H9 (cell line): ENCODE results near the gene FBXL22. TPM values are rescaled to one million over a fixed set of nuclear protein-coding genes. Genes with fewer than 3 reads are reported as not detected.

Experiments
- DNase-seq: peaks from one replicate; pipeline ENCODE4 v3.0.0-alpha.2; 2017
- H2AFZ ChIP-seq: one replicate; pipeline ENCODE4 v1.6.1; 2013; ENCODE audit warnings: mild to moderate bottlenecking, low read length, control low read depth, moderate library complexity
- H2AK5ac ChIP-seq: 2 replicates; pipeline ENCODE4 v1.6.1; 2013; ENCODE audit warnings: low read length, control low read depth, mixed read lengths; ENCODE audit not compliant: insufficient read length
- H2BK120ac ChIP-seq: one replicate; pipeline ENCODE4 v1.6.1; 2013; ENCODE audit warnings: low read depth, mild to moderate bottlenecking, low read length, control low read depth, inconsistent platforms; ENCODE audit not compliant: poor library complexity, severe bottlenecking
- H2BK12ac ChIP-seq: 2 replicates; pipeline ENCODE4 v1.6.1; 2013; ENCODE audit warnings: low read length, control low read depth, mixed read lengths, low read depth; ENCODE audit not compliant: insufficient read length
- H2BK15ac ChIP-seq: 2 replicates; pipeline ENCODE4 v1.6.1; 2013; ENCODE audit warnings: low read depth, low read length, control low read depth
- H2BK20ac ChIP-seq: one replicate; pipeline ENCODE4 v1.6.1; 2013; ENCODE audit warnings: low read depth, mild to moderate bottlenecking, low read length, control low read depth, inconsistent platforms; ENCODE audit not compliant: poor library complexity, severe bottlenecking
- H2BK5ac ChIP-seq: 2 replicates; pipeline ENCODE4 v1.6.1; 2013; ENCODE audit warnings: low read length, control low read depth, mixed read lengths; ENCODE audit not compliant: insufficient read length
- H3K14ac ChIP-seq: 2 replicates; pipeline ENCODE4 v1.6.1; 2013; ENCODE audit warnings: low read length, control low read depth; ENCODE audit not compliant: insufficient read depth
- H3K18ac ChIP-seq: 2 replicates; pipeline ENCODE4 v1.6.1; 2013; ENCODE audit warnings: low read depth, mild to moderate bottlenecking, mixed read lengths, low read length, control low read depth; ENCODE audit not compliant: insufficient read length
- H3K23ac ChIP-seq: 2 replicates; pipeline ENCODE4 v1.6.1; 2013; ENCODE audit warnings: low read length, control low read depth, mixed read lengths, low read depth; ENCODE audit not compliant: insufficient read length
- H3K23me2 ChIP-seq: 2 replicates; pipeline ENCODE4 v1.6.1; 2013; ENCODE audit warnings: low read depth, mild to moderate bottlenecking, mixed read lengths, low read length, control low read depth; ENCODE audit not compliant: insufficient read length, poor library complexity, severe bottlenecking
- H3K27ac ChIP-seq: 2 replicates; pipeline ENCODE4 v1.5.1; 2013; ENCODE audit warnings: low read length, control low read depth, mixed read lengths, low read depth; ENCODE audit not compliant: insufficient read length
- H3K27me3 ChIP-seq: 2 replicates; pipeline ENCODE4 v1.6.1; 2013; ENCODE audit warnings: low read length, control low read depth, inconsistent platforms; ENCODE audit not compliant: insufficient read depth
- H3K4ac ChIP-seq: 2 replicates; pipeline ENCODE4 v1.6.1; 2013; ENCODE audit warnings: low read depth, mild to moderate bottlenecking, control low read depth, inconsistent platforms, low read length, moderate library complexity
- H3K4me1 ChIP-seq: 2 replicates; pipeline ENCODE4 v1.6.1; 2013; ENCODE audit warnings: low read length, control low read depth, inconsistent platforms; ENCODE audit not compliant: insufficient read depth
- H3K4me2 ChIP-seq: 2 replicates; pipeline ENCODE4 v1.6.1; 2013; ENCODE audit warnings: low read length, control low read depth, mixed read lengths; ENCODE audit not compliant: insufficient read length, insufficient read depth
- H3K56ac ChIP-seq: 2 replicates; pipeline ENCODE4 v1.6.1; 2013; ENCODE audit warnings: low read depth, mild to moderate bottlenecking, mixed read lengths, low read length, control low read depth; ENCODE audit not compliant: insufficient read length
- H3K79me1 ChIP-seq: 2 replicates; pipeline ENCODE4 v1.6.1; 2013; ENCODE audit warnings: low read depth, mild to moderate bottlenecking, moderate library complexity, low read length, control low read depth, inconsistent platforms; ENCODE audit not compliant: insufficient read depth, poor library complexity, severe bottlenecking
- H3K79me2 ChIP-seq: 2 replicates; pipeline ENCODE4 v1.6.1; 2013; ENCODE audit warnings: low read length, control low read depth, inconsistent platforms; ENCODE audit not compliant: insufficient read depth
- H3K9ac ChIP-seq: 2 replicates; pipeline ENCODE4 v1.6.1; 2013; ENCODE audit warnings: low read length, control low read depth, mixed read lengths; ENCODE audit not compliant: insufficient read length; ENCODE audit errors: extremely low read depth
- H3K9me3 ChIP-seq: one replicate; pipeline ENCODE4 v1.6.1; 2013; ENCODE audit warnings: low read depth, low read length, inconsistent platforms; ENCODE audit not compliant: control insufficient read depth
- H3T11ph ChIP-seq: one replicate; pipeline ENCODE4 v1.6.1; 2013; ENCODE audit warnings: mild to moderate bottlenecking, low read length, control low read depth, inconsistent platforms
- H4K20me1 ChIP-seq: one replicate; pipeline ENCODE4 v1.6.1; 2013; ENCODE audit not compliant: control insufficient read depth, insufficient read length, insufficient read depth
- H4K5ac ChIP-seq: 2 replicates; pipeline ENCODE4 v1.6.1; 2013; ENCODE audit warnings: low read depth, mild to moderate bottlenecking, mixed read lengths, low read length, control low read depth; ENCODE audit not compliant: insufficient read length
- H4K8ac ChIP-seq: replicated peaks from 2 replicates; pipeline ENCODE4 v1.6.1; 2013; ENCODE audit warnings: low read length, control low read depth, mixed read lengths, low read depth; ENCODE audit not compliant: insufficient read length
- H4K91ac ChIP-seq: 2 replicates; pipeline ENCODE4 v1.6.1; 2013; ENCODE audit warnings: low read depth, mild to moderate bottlenecking, moderate library complexity, mixed read lengths, low read length, control low read depth; ENCODE audit not compliant: insufficient read length
- H3K27ac Mint-ChIP-seq, 3 experiments: 2 replicates in 2 of 3; 3 replicates in 1 of 3; pipeline ENCODE4 v1.8.0; 2020 to 2021; ENCODE audit warnings: mixed read lengths in 3 of 3, mild to moderate bottlenecking in 1 of 3, moderate library complexity in 1 of 3
- H3K27me3 Mint-ChIP-seq: 2 replicates; pipeline ENCODE4 v1.8.0; 2021; ENCODE audit warnings: low read depth, mild to moderate bottlenecking, moderate library complexity, mixed read lengths
- H3K36me3 Mint-ChIP-seq, 3 experiments: 2 replicates in 2 of 3; 3 replicates in 1 of 3; pipeline ENCODE4 v1.8.0; 2020 to 2021; ENCODE audit warnings: low read depth in 3 of 3, mixed read lengths in 3 of 3; ENCODE audit not compliant: insufficient read depth in 1 of 3
- H3K4me1 Mint-ChIP-seq, 2 experiments: 2 replicates each; pipeline ENCODE4 v1.8.0; 2020; ENCODE audit warnings: mixed read lengths in 2 of 2
- H3K4me3 Mint-ChIP-seq, 2 experiments: 2 replicates in 1 of 2; 3 replicates in 1 of 2; pipeline ENCODE4 v1.8.0; 2020 to 2021; ENCODE audit warnings: mild to moderate bottlenecking in 2 of 2, mixed read lengths in 2 of 2, moderate library complexity in 1 of 2
- H3K9me3 Mint-ChIP-seq, 2 experiments: 2 replicates in 1 of 2; 3 replicates in 1 of 2; pipeline ENCODE4 v1.8.0; 2020; ENCODE audit warnings: mild to moderate bottlenecking in 2 of 2, mixed read lengths in 2 of 2, moderate library complexity in 1 of 2
- WGBS: extraction: QIAGEN DNeasy Blood & Tissue Kit; methylation state at CpG from one replicate; pipeline ENCODE4 v1.1.7; 2013; ENCODE audit warnings: missing lambda C conversion rate, low lambda C conversion rate, mixed read lengths; ENCODE audit not compliant: insufficient read length; ENCODE audit errors: extremely low coverage; 5-methylcytosine and 5-hydroxymethylcytosine counted together
- total RNA-seq: library from RNA; stranded (reverse); gene quantifications from 2 replicates; pipeline ENCODE4 v1.2.1, GENCODE V29; 2021
- TF ChIP-seq, protein P1 (sequence below): fragments of 200-600 bp; sonication (generic); conservative IDR thresholded peaks from 3 replicates; pipeline ENCODE4 v1.8.0; 2021; ENCODE audit warnings: antibody characterized with exemption, mild to moderate bottlenecking

Gene FBXL22
- total RNA-seq, 1 experiment from 2014 or later = 0.52 TPM

DNA sequence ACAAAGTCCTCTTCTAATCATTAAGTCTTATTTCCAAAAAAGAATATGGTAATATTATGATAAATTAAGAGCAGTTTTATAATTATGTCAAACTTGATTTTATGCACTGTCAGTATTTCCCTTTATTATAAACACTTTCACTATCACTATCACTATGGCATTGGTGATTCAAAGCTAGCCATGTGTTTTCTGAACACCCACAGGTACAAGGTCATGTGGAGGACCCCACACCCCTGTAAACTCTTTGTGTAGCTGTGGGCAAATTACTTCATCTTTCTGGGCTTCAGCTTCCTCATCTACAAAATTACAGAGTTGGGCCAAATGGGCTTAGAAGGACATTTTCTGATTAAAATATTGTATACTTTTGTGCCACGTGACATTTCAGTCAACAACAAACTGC lies 41.7 kb downstream of the FBXL22 start:
- Histone ChIP-seq H3K4me1 (no peaks in the 10 kb centered on the region), H3K4ac (no peak overlapping the region), H3K79me2 (no peaks in the 10 kb centered on the region), H4K8ac (no peak overlapping the region), H2AK5ac (no peak overlapping the region), H3K27me3 (no peaks in the 10 kb centered on the region), H3K9ac (no peak overlapping the region), H4K20me1 (no peaks in the 10 kb centered on the region), H3K9me3 (no peaks in the 10 kb centered on the region), H3K23me2 (no peaks in the 10 kb centered on the region), H2BK20ac (no peak overlapping the region), H2AFZ (no peak overlapping the region), H3K56ac (no peak overlapping the region), H3K23ac (no peak overlapping the region), H3K4me2 (no peak overlapping the region), H3K27ac (no peak overlapping the region), H3T11ph (no peak overlapping the region), H2BK12ac (no peak overlapping the region), H4K5ac (no peak overlapping the region), H4K91ac (no peak overlapping the region), H3K18ac (no peak overlapping the region), H2BK15ac (no peak overlapping the region), H2BK120ac (no peak overlapping the region), H3K14ac (no peak overlapping the region), H3K79me1 (no peaks in the 10 kb centered on the region), H2BK5ac (no peak overlapping the region)
- no peaks in the 10 kb centered on the region for H3K4me1 Mint-ChIP-seq
- TF ChIP-seq, protein P1, sequence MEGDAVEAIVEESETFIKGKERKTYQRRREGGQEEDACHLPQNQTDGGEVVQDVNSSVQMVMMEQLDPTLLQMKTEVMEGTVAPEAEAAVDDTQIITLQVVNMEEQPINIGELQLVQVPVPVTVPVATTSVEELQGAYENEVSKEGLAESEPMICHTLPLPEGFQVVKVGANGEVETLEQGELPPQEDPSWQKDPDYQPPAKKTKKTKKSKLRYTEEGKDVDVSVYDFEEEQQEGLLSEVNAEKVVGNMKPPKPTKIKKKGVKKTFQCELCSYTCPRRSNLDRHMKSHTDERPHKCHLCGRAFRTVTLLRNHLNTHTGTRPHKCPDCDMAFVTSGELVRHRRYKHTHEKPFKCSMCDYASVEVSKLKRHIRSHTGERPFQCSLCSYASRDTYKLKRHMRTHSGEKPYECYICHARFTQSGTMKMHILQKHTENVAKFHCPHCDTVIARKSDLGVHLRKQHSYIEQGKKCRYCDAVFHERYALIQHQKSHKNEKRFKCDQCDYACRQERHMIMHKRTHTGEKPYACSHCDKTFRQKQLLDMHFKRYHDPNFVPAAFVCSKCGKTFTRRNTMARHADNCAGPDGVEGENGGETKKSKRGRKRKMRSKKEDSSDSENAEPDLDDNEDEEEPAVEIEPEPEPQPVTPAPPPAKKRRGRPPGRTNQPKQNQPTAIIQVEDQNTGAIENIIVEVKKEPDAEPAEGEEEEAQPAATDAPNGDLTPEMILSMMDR = no peak
- no peak overlapping the region for H3K27ac Mint-ChIP-seq
- H3K27me3 Mint-ChIP-seq = no peaks in the 10 kb centered on the region
- WGBS = no CpG with 5 or more reads among the region's 1 CpG
- H3K4me3 Mint-ChIP-seq = no peak overlapping the region
- H3K36me3 Mint-ChIP-seq = peaks cover 0 to 35% (median 18%) of the 10 kb centered on the region in 3 experiments; a peak in 6 of 7 replicates
- DNase-seq = no peak
- H3K9me3 Mint-ChIP-seq = no peaks in the 10 kb centered on the region
